Dendritic cell treated with granulocyte-macrophage colony-stimulating factor and Interleukin-4, amounts not matched to agents 40 ng/mL and 50 ng/mL, for 4 days (primary cell): ENCODE measurements around the gene TTC7B.

Experiments
- H3K27ac Mint-ChIP-seq: one replicate; pipeline ENCODE4 v1.8.0; 2022; ENCODE audit warnings: mild to moderate bottlenecking, mixed read lengths
- H3K27me3 Mint-ChIP-seq: one replicate; pipeline ENCODE4 v1.8.0; 2022; ENCODE audit warnings: mild to moderate bottlenecking, mixed read lengths
- H3K36me3 Mint-ChIP-seq: one replicate; pipeline ENCODE4 v1.8.0; 2022; ENCODE audit warnings: low read depth, mixed read lengths
- H3K4me1 Mint-ChIP-seq: one replicate; pipeline ENCODE4 v1.8.0; 2022; ENCODE audit warnings: low read depth, mixed read lengths
- H3K4me3 Mint-ChIP-seq: one replicate; pipeline ENCODE4 v1.8.0; 2022; ENCODE audit warnings: mild to moderate bottlenecking, moderate library complexity, mixed read lengths
- H3K9me3 Mint-ChIP-seq: one replicate; pipeline ENCODE4 v1.8.0; 2022; ENCODE audit warnings: mixed read lengths
- intact Hi-C: fragments of 100-400 bp; cut with micrococcal nuclease; formaldehyde crosslinking; loops from one replicate; pipeline ENCODE4 v1.15.0; 2022

The TTC7B gene

DNA sequence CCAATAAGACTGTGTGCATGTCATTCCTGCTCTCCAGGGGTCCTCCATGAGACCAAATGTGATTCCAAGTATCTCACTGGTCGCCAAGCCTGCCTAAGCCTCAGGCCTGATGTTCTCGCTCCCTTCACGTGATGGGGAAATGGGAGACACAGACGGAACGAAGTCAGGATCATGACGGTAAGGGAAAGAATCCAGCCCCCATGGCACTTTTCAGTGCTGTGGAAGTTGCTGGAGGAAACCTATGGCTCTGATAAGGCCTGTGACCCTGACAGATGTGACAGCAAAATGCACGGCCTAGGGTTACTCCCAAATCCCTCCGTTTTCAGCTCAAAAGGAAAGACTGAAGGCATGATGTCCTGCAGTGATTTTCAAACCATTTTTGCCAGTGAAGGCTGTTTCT is 234.5 kb downstream of the TTC7B start:
- Mint-ChIP-seq H3K36me3 (peaks cover 38% of the 10 kb centered on the region), H3K4me3 (no peak overlapping the region)

DNA sequence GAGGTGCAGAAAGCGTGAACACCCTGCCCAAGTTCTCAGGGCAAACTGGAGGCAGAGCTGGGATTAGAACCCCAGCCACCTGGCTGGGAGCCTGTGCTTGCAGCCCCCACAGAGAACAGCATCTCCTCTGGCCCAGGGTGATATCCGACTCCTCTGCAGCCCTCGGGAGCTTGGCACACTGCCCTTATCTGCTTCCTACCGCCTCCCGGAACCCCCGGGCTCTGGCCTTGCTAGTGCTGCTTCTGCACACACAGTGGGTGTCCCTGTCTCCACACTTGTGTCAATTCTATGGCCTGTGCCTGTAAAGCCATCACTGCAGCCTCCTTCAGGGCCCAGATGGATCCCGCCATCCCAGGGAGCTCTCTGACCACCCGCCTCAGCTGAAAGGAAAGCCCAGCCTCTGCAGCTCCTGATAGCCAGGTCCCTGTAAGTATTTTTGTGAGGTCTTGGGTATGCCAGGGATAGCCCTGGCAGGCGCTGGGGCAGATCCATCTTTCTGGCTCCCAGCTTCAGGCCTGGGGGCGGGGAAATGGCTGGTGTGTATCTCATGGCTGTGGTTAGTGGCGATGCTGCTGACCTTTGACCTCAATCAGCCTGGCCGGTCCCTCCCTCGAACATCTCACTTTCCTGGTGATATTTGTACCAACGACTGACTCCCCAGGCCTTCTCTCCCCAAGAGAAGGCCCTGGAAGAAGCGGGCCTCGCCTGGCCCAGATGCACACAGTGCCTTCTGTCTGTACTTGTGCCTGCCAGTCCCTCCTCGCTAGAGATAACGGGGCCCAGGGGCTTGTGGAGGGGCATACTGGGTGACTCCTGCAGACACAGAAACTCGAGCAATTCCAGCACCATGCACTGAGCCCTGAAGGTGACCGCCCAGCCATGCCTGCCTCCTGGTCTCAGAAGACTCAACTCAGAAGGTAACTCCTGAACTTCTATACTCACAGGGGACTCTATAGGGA is 235.6 kb downstream of the TTC7B start:
- H3K27me3 Mint-ChIP-seq = no peaks in the 10 kb centered on the region
- intact Hi-C loops = no loop called here
- no peak overlapping the region for H3K27ac Mint-ChIP-seq
- no peak overlapping the region for H3K4me3 Mint-ChIP-seq
- no peaks in the 10 kb centered on the region for H3K9me3 Mint-ChIP-seq
- H3K4me1 Mint-ChIP-seq = no peaks in the 10 kb centered on the region
- peaks cover 30% of the 10 kb centered on the region for H3K36me3 Mint-ChIP-seq

More for the DNA sequence above, 234.5 kb downstream of the TTC7B start:
- Mint-ChIP-seq H3K9me3 (no peaks in the 10 kb centered on the region), H3K27ac (no peak overlapping the region), H3K4me1 (no peaks in the 10 kb centered on the region), H3K27me3 (no peaks in the 10 kb centered on the region)
- intact Hi-C loops = no loop called here

DNA sequence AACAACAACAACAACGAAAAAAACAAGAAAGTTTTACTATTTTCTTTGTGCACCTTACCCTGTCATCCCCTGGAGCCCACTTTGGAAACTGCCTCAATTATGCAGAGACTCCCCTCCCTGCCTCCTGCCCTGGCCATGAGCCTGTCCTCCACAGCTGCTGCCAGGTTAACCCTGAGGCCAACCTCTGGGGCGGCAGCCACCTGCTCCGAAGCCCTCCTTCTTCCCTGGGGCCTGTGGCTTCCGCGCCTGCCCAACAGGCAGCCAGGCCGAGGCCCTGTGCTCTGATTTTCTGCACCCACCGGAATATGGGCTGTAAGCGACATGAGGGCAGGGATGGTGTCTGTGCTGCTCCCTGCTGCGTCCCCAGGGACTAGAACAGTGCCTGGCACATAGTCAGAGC is 236.4 kb downstream of the TTC7B start:
- no peak overlapping the region for H3K27ac Mint-ChIP-seq
- H3K4me1 Mint-ChIP-seq = no peaks in the 10 kb centered on the region
- peaks cover 24% of the 10 kb centered on the region for H3K36me3 Mint-ChIP-seq
- no peaks in the 10 kb centered on the region for H3K27me3 Mint-ChIP-seq
- H3K4me3 Mint-ChIP-seq = no peak overlapping the region
- intact Hi-C loops = no loop called here
- no peaks in the 10 kb centered on the region for H3K9me3 Mint-ChIP-seq

DNA sequence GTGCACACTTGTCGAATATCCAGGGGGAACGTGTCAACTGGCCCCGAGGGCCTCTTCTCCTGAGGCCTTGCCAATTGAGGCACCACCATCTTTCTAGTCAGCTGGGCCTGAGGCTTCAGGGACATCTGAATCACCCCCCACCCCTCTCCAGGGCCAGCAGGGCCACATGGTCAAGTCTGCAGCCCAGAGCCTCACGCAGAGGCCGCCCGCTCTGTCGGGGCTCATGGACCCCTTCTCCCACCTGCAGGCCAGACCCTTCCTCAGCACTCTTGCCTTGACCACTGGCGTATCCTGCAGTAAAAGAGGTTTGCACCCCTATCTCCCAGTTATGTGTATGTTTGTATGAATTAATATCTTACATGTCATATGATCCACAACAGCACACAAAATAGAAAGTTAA is 237.1 kb downstream of the TTC7B start:
- intact Hi-C loops = no loop called here
- Mint-ChIP-seq H3K27ac (no peak overlapping the region), H3K4me1 (no peaks in the 10 kb centered on the region), H3K27me3 (no peaks in the 10 kb centered on the region), H3K9me3 (no peaks in the 10 kb centered on the region), H3K4me3 (no peak overlapping the region), H3K36me3 (peaks cover 24% of the 10 kb centered on the region)

DNA sequence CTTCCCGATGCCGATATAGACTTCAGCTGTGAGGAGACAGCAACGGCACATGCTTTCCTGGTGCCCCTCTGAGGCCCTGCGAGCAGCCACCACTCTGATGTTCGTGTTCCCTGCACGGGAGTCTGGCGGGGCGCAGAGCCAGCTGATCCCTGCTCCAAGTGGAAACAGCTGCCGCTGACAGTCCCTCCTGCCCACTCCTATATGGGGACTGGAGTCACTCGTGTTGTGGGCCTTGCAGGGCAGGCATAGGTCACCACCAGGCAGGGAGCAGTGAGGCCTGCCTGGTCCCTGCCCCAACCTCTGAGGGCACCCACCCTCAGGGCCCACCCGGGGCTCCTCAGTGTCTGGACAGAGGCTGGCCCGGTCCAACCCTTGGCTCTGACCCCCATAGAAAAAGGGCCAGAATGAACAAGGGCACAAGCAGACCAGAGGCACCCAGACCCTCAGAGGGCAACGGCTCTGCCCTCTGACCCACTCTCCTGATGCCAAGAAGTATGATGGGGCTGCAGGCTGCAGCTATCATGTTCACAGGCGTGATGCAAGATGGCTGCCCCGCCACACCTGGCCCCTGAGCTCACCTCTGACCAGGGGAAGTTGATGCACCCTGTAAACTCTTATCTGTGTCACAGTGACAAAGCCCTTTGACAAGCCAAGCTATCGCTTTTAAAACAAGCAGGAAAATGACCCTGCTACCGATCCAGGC is 237.8 kb downstream of the TTC7B start:
- Mint-ChIP-seq H3K4me1 (no peaks in the 10 kb centered on the region), H3K36me3 (peaks cover 24% of the 10 kb centered on the region), H3K4me3 (no peak overlapping the region), H3K9me3 (no peaks in the 10 kb centered on the region), H3K27me3 (no peaks in the 10 kb centered on the region), H3K27ac (no peak overlapping the region)
- intact Hi-C loops = no loop called here

DNA sequence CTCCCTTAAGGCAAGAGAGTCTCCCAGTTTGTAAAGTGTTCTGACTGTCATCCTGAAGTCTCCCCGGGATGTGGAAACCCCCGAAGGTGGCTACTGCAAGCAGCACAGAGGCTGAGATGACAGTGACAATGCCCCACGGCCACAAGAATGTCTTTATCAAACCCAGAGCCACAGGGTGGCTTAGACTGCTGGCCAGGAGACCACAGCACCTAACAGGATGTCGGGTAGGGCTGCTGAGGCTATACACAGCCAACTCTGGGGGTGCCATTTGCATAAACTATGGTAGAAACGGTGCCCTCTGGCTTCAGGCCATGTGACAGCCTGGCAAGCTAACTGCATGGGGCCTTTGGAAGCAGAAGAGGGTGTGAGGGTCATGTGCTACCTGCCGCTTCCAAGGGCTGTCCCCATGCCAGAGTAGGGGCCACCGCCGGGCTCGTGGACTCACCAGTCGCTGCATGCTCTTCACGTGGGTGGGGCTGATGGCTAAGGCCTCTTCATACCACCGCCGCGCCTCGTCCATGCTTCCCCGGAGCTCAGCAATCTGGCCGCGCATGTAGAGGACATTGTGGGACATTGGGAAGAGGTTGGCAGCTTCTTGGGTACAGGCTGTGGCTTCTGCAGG is 238.5 kb downstream of the TTC7B start:
- H3K9me3 Mint-ChIP-seq = no peaks in the 10 kb centered on the region
- H3K27ac Mint-ChIP-seq = no peak overlapping the region
- H3K36me3 Mint-ChIP-seq = peaks cover 28% of the 10 kb centered on the region
- no peak overlapping the region for H3K4me3 Mint-ChIP-seq
- intact Hi-C loops = no loop called here
- H3K27me3 Mint-ChIP-seq = no peaks in the 10 kb centered on the region
- H3K4me1 Mint-ChIP-seq = no peaks in the 10 kb centered on the region

DNA sequence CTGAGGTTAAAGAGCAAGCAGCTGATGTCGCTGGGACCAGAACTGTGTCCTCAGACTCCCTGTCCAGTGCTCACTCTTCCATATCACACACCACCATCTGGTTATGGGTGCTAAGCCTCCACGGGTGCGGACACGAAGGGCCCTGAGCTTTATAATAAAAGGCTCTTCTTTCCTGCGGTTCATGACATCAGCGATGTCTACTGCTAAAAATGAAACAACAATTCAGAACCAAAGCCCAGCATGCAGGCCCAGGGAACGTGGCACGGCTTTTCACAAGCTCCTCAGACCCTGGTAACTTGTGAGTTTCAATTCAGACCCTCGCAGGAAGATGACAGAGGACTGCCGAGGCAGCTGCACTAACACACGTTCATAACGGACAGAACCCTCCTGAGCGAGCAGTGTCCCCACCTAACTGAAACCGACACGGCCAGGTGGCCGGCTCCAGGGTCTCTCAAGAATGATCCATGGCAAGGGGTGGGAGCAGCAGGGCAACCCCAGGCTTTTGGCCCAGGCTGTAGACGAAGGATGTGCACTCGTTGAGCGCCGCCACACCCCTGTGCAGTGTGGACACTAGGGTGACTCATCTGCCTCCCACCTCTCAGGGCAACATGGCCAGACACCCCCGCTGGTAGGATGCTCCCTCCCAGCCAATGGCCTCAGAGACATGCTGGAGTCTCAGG is 239.1 kb downstream of the TTC7B start:
- Mint-ChIP-seq H3K9me3 (no peaks in the 10 kb centered on the region), H3K27me3 (no peaks in the 10 kb centered on the region), H3K4me1 (no peaks in the 10 kb centered on the region), H3K4me3 (no peak overlapping the region), H3K36me3 (peaks cover 30% of the 10 kb centered on the region), H3K27ac (no peak overlapping the region)
- intact Hi-C loops = no loop called here

DNA sequence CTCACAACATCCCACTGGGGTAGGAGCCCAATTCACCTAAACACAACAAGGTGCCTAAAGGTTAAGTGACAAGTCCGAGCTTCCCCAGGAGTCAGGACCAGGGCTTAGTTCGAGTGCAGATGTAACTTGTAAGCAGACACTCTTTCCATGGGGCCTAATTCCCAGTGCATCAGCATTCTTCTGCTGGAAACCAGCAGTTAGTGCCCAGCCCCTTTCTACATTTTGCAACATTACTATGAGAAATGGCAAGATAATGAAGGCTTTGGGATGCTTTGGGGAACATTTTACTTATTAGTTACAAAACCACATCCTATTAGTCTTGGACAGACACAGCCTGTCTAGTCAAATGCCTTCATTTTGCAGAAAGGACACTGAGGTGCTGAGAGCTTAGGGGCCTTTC is 239.6 kb downstream of the TTC7B start:
- no peaks in the 10 kb centered on the region for H3K4me1 Mint-ChIP-seq
- no peak overlapping the region for H3K4me3 Mint-ChIP-seq
- no peak overlapping the region for H3K27ac Mint-ChIP-seq
- intact Hi-C loops = no loop called here
- H3K9me3 Mint-ChIP-seq = no peaks in the 10 kb centered on the region
- H3K27me3 Mint-ChIP-seq = no peaks in the 10 kb centered on the region
- H3K36me3 Mint-ChIP-seq = peaks cover 30% of the 10 kb centered on the region

DNA sequence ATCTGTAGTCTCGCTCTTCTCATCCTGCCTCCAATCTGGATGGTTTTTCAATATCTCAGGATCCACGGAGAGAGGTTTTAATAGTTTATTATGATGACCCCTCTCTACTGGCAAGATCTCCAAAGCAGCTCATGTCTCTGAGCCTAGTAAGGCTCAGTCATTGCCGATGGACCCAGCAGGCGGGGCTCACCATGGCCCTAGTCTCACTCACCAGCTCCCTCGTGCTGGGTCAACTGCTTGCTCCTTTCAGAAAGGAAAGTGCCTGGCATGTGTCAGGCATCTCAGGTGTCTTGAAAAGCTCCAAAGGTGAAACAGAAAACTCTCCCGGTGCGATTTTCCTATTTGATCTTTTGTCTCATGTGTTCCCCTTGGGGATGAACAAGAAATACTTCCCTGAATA is 240.4 kb downstream of the TTC7B start:
- Mint-ChIP-seq H3K9me3 (no peaks in the 10 kb centered on the region), H3K4me1 (no peaks in the 10 kb centered on the region), H3K27ac (no peak overlapping the region), H3K36me3 (peaks cover 34% of the 10 kb centered on the region), H3K27me3 (no peaks in the 10 kb centered on the region), H3K4me3 (no peak overlapping the region)
- intact Hi-C loops = no loop called here

DNA sequence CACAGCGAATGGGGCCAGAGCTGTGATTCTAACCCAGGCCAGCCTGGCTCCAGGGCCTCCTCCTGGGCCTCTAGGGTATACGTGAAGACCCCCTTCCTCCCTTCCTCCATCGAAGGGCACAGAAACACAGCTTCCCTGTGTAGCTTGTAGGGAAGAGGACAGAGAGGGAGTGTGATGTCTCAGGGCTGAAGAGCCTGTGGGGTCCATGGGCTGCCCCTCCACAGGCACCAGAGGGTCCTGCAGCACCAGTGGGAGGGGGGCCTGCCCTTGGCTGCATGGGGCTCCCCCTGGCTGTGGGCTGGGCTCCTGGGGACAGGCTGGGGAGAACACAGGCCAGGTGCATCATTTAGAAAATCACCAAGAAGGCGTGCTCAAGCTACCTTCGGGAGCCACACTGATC is 240.9 kb downstream of the TTC7B start:
- intact Hi-C loops = no loop called here
- Mint-ChIP-seq H3K27ac (no peak overlapping the region), H3K9me3 (no peaks in the 10 kb centered on the region), H3K4me1 (no peaks in the 10 kb centered on the region), H3K36me3 (peaks cover 39% of the 10 kb centered on the region), H3K27me3 (no peaks in the 10 kb centered on the region), H3K4me3 (no peak overlapping the region)

DNA sequence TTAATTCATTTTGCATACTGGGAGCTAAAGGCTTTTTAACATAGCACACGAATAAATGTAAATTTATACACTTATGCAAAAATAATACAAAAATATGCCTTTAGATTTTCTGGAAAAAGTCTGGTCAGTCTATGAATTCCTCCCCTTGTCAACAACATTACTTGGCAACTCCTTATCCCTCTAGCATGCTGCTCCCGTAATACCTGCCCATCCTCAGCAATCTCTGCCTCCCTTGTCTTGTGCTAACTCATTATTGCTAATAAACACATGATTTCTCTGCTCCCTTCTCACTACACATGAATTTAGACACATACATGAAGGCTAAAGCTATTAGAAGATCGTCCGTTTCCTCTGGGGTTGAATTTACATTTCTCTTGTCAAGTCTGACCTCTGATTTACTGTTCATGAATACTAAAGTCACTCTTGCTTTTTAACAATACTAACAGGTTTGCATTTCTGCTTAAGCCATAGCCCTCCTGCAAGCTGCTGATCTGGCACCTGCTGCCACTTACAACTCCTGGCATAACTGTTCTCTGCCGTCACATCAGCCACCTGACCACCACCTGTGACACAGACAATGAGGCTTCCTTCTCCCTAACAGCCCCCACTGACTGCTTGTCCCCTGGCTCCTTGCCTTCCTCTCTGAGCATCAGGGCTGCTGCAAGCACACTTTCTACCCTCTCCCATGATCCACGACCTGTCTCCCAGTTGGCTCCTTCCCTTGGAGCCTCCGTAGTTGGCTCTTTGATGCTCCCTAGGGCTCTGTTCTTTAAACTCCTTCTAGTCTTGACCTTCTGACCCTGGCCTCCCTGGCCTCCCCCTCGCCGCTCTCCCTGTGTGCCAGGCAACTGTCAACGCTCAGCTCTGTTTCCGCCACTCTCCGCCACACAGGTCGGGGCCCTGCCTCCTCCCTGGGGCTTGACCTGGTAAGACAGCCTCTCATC is 241.8 kb downstream of the TTC7B start:
- peaks cover 37% of the 10 kb centered on the region for H3K36me3 Mint-ChIP-seq
- no peak overlapping the region for H3K4me3 Mint-ChIP-seq
- no peaks in the 10 kb centered on the region for H3K27me3 Mint-ChIP-seq
- no peaks in the 10 kb centered on the region for H3K9me3 Mint-ChIP-seq
- H3K27ac Mint-ChIP-seq = no peak overlapping the region
- intact Hi-C loops = no loop called here
- H3K4me1 Mint-ChIP-seq = no peaks in the 10 kb centered on the region

DNA sequence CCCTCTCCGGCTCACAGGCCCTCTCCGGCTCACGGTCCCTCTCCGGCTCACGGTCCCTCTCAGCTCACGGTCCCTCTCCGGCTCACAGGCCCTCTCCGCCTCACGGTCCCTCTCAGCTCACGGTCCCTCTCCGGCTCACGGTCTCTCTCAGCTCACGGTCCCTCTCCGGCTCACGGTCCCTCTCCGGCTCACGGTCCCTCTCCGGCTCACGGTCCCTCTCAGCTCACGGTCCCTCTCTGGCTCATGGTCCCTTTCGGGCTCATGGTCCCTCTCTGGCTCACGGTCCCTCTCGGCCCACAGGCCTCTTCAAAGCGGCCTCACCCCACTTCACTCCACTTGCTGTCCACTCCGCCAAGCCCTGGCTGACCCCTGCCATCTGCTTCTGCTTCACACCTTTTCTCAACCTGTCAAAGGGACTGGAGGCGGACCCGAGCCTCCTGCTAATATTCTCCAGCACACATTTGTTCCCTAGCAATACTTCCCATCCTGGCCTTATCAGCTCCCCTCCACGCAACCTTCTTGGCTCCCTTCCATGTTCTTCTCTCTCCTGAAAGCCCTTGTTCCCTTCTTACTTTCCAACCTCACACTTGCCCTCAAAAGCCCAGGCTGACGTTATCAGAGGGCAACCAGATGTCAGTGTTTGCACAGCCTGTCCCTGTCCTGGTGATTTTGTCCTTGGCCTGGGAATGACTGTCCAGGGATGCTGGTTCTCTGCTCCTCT is 242.7 kb downstream of the TTC7B start:
- intact Hi-C loops = no loop called here
- Mint-ChIP-seq H3K4me3 (no peak overlapping the region), H3K36me3 (peaks cover 29% of the 10 kb centered on the region), H3K9me3 (no peaks in the 10 kb centered on the region), H3K27me3 (no peaks in the 10 kb centered on the region), H3K4me1 (no peaks in the 10 kb centered on the region), H3K27ac (no peak overlapping the region)
